Stimulated activated CD8-positive, alpha-beta memory T cell treated with anti-CD3 and anti-CD28 coated beads, Interleukin-12 subunit alpha, Interleukin-12 subunit beta, amount 100 ng/mL, for 24 hours (primary cell): ENCODE measurements around the gene ODAD2.

Source experiments
- DNase-seq: peaks from one replicate; pipeline ENCODE4 v3.0.0-alpha.2; 2020; ENCODE audit errors: extremely low read depth

Gene ODAD2

DNA sequence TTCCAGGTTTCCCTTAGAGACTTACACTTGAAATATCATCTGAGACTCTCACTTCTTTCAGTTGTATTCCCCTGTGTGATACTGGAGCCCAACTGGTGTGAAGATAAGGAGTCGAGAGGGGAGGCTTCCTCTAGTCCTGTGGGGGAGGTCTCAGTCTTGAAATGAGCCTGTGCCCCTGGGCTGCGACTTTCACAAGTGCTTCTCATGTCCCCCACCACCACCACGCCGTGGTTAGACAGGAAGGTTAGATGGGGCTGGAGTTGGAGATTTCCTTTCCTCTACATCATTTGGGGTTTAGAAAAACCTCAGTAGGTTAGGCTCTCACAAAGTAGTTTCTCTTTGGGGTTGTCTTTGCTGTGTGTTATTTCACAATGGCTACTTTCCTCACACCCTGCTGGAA, 227.6 kb downstream of the ODAD2 start:
- DNase-seq, result no peak

DNA sequence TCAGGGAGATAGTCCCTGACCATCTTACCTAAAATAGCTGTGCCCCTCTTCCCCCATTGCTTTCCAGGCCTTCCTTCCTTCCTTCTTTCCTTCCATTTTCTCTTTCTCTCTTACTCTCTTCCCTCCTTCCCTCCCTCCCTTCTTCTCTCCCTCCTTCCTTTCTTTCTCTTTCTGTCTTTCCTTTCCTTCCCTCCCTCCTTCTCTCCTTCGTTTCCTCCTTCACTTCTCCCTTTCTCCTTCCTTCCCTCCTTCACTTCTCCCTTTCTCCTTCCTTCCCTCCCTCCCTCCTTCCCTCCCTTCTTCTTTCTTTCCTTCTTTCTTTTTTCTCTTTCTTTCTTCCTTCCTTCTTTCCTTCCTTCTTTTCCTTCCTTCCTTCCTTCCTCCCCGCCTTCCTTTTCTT, 228.7 kb downstream of the ODAD2 start:
- DNase-seq, result no peak
